Calu3 (cell line): ENCODE results near the gene IL7R. TPM values are rescaled to one million over a fixed set of nuclear protein-coding genes. Genes with fewer than 3 reads are reported as not detected.
"Not testable (repeated sequence)": the region's sequence is repeated elsewhere in the genome, so short reads cannot be mapped to it uniquely, and the experiment has no call there.

Experiments
- BruUV-seq: library from RNA; stranded (reverse); fragments of 400-500 nt; replicated peaks from 2 replicates; lab custom pipeline; 2021; lab: Mats Ljungman, UMichigan
- CTCF ChIA-PET: fragments of 300-600 bp; sonication (Branson Sonifier 250); formaldehyde crosslinking; loops from one replicate; lab custom pipeline; 2022; ENCODE audit warnings: antibody characterized with exemption; lab: Charles Lee
- DNase-seq: peaks from one replicate; pipeline ENCODE4 v3.0.0; 2022
- H3K27ac Mint-ChIP-seq: one replicate; pipeline ENCODE4 v1.8.0; 2022; ENCODE audit warnings: mixed read lengths; ENCODE audit not compliant: unreplicated experiment
- H3K27me3 Mint-ChIP-seq: one replicate; pipeline ENCODE4 v1.8.0; 2022; ENCODE audit warnings: mixed read lengths; ENCODE audit not compliant: unreplicated experiment
- H3K36me3 Mint-ChIP-seq: one replicate; pipeline ENCODE4 v1.8.0; 2022; ENCODE audit warnings: mild to moderate bottlenecking, moderate library complexity, mixed read lengths; ENCODE audit not compliant: insufficient read depth, unreplicated experiment
- H3K4me1 Mint-ChIP-seq: one replicate; pipeline ENCODE4 v1.8.0; 2022; ENCODE audit warnings: mild to moderate bottlenecking, low read depth, mixed read lengths; ENCODE audit not compliant: unreplicated experiment
- H3K4me3 Mint-ChIP-seq: one replicate; pipeline ENCODE4 v1.8.0; 2022; ENCODE audit warnings: mild to moderate bottlenecking, low read depth, moderate library complexity, mixed read lengths; ENCODE audit not compliant: unreplicated experiment
- H3K9me3 Mint-ChIP-seq: one replicate; pipeline ENCODE4 v1.8.0; 2022; ENCODE audit warnings: low read depth, mixed read lengths; ENCODE audit not compliant: unreplicated experiment
- intact Hi-C: fragments of 100-400 bp; cut with micrococcal nuclease; formaldehyde crosslinking; loops from one replicate; pipeline ENCODE4 v1.10.0; 2022; ENCODE audit not compliant: unreplicated experiment
- total RNA-seq: library from RNA; stranded (reverse); gene quantifications from 2 replicates; pipeline ENCODE4 v1.2.3, GENCODE V29; 2022
- TF ChIP-seq, protein P1 (sequence below): fragments of 200-600 bp; IDR thresholded peaks from one replicate; pipeline ENCODE4 v1.8.0; 2022; ENCODE audit warnings: antibody characterized with exemption; ENCODE audit not compliant: unreplicated experiment

The IL7R gene
- total RNA-seq, 1 experiment from 2014 or later, result 0.19 TPM

GRCh38 chr5:35842856-35843255 lies 13.8 kb upstream of the IL7R start:
- no peak for DNase-seq
- TF ChIP-seq, protein P1, sequence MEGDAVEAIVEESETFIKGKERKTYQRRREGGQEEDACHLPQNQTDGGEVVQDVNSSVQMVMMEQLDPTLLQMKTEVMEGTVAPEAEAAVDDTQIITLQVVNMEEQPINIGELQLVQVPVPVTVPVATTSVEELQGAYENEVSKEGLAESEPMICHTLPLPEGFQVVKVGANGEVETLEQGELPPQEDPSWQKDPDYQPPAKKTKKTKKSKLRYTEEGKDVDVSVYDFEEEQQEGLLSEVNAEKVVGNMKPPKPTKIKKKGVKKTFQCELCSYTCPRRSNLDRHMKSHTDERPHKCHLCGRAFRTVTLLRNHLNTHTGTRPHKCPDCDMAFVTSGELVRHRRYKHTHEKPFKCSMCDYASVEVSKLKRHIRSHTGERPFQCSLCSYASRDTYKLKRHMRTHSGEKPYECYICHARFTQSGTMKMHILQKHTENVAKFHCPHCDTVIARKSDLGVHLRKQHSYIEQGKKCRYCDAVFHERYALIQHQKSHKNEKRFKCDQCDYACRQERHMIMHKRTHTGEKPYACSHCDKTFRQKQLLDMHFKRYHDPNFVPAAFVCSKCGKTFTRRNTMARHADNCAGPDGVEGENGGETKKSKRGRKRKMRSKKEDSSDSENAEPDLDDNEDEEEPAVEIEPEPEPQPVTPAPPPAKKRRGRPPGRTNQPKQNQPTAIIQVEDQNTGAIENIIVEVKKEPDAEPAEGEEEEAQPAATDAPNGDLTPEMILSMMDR, result no peak
- peaks cover 7% of the 10 kb centered on the region for H3K9me3 Mint-ChIP-seq
- BruUV-seq, result no TSS peak
- no peaks in the 10 kb centered on the region for H3K36me3 Mint-ChIP-seq
- H3K4me3 Mint-ChIP-seq, result no peak overlapping the region
- intact Hi-C loops, result no loop called here
- no peaks in the 10 kb centered on the region for H3K27me3 Mint-ChIP-seq
- H3K27ac Mint-ChIP-seq, result no peak overlapping the region
- CTCF ChIA-PET, result no interaction called here
- no peaks in the 10 kb centered on the region for H3K4me1 Mint-ChIP-seq

DNA sequence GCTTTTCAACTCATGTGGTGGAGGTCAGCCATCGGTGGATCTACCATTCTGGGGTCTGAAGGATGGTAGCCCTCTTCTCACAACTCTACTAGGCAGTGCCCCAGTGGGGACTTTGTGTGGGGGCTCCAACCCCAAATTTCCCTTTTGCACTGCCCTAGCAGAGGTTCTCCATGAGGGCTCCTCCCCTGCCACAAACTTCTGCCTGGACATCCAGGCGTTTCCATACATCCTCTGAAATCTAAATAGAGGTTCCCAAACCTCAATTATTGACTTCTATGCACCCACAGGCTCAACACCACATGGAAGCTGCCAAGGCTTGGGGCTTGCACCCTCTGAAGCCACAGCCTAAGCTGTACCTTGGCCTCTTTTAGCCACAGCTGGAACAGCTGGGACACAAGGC lies 11.2 kb upstream of the IL7R start:
- intact Hi-C loops, H3K27me3 Mint-ChIP-seq, H3K4me1 Mint-ChIP-seq, CTCF ChIA-PET, DNase-seq, H3K9me3 Mint-ChIP-seq, H3K36me3 Mint-ChIP-seq, BruUV-seq, H3K27ac Mint-ChIP-seq, H3K4me3 Mint-ChIP-seq: not testable (repeated sequence)

- H3K4me1 Mint-ChIP-seq, result no peaks in the 10 kb centered on the region
- TF ChIP-seq, protein P1, result no peak
- no peak overlapping the region for H3K27ac Mint-ChIP-seq
- intact Hi-C loops, result no loop called here
- DNase-seq, result no peak
- H3K27me3 Mint-ChIP-seq, result no peaks in the 10 kb centered on the region
- no peaks in the 10 kb centered on the region for H3K36me3 Mint-ChIP-seq
- CTCF ChIA-PET, result no interaction called here
- BruUV-seq, result no TSS peak
- no peak overlapping the region for H3K4me3 Mint-ChIP-seq
- peaks cover 12% of the 10 kb centered on the region for H3K9me3 Mint-ChIP-seq
Observed at GRCh38 chr5:35847491-35847890, 9.2 kb upstream of the IL7R start.

DNA sequence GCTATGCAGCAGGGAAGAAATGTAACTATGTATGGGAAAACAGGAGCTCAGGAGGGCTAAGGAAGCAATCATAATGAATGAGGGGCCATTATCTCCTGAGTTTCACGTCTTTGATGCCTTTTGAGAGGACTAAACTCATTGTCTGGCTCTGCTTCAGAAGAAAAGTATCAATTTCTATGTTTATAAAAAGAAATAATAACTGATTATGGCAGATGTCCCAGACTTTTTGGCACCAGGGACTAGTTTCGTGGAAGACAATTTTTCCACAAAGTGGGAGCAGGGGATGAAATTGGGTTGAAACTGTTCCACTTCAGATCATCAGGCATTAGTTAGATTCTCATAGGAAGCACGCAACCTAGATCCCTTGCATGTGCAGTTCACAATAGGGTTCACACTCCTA lies 8.7 kb upstream of the IL7R start:
- Mint-ChIP-seq H3K4me1 (no peaks in the 10 kb centered on the region), H3K36me3 (no peaks in the 10 kb centered on the region), H3K4me3 (no peak overlapping the region), H3K9me3 (peaks cover 12% of the 10 kb centered on the region), H3K27ac (no peak overlapping the region), H3K27me3 (no peaks in the 10 kb centered on the region)
- CTCF ChIA-PET, result no interaction called here
- intact Hi-C loops, result no loop called here
- TF ChIP-seq, protein P1, result no peak
- no peak for DNase-seq
- BruUV-seq, result no TSS peak

GRCh38 chr5:35849860-35850259 lies 6.8 kb upstream of the IL7R start:
- no peak overlapping the region for H3K4me3 Mint-ChIP-seq
- no peaks in the 10 kb centered on the region for H3K4me1 Mint-ChIP-seq
- CTCF ChIA-PET, result no interaction called here

More at GRCh38 chr5:35849860-35850259, 6.8 kb upstream of the IL7R start:
- peaks cover 11% of the 10 kb centered on the region for H3K9me3 Mint-ChIP-seq
- no peak for DNase-seq
- BruUV-seq, result no TSS peak
- TF ChIP-seq, protein P1, result no peak
- H3K27ac Mint-ChIP-seq, result no peak overlapping the region
- H3K27me3 Mint-ChIP-seq, result no peaks in the 10 kb centered on the region
- intact Hi-C loops, result no loop called here
- H3K36me3 Mint-ChIP-seq, result no peaks in the 10 kb centered on the region
